ENCODE results near the gene UGT1A3.

UGT1A3 gene

DNA sequence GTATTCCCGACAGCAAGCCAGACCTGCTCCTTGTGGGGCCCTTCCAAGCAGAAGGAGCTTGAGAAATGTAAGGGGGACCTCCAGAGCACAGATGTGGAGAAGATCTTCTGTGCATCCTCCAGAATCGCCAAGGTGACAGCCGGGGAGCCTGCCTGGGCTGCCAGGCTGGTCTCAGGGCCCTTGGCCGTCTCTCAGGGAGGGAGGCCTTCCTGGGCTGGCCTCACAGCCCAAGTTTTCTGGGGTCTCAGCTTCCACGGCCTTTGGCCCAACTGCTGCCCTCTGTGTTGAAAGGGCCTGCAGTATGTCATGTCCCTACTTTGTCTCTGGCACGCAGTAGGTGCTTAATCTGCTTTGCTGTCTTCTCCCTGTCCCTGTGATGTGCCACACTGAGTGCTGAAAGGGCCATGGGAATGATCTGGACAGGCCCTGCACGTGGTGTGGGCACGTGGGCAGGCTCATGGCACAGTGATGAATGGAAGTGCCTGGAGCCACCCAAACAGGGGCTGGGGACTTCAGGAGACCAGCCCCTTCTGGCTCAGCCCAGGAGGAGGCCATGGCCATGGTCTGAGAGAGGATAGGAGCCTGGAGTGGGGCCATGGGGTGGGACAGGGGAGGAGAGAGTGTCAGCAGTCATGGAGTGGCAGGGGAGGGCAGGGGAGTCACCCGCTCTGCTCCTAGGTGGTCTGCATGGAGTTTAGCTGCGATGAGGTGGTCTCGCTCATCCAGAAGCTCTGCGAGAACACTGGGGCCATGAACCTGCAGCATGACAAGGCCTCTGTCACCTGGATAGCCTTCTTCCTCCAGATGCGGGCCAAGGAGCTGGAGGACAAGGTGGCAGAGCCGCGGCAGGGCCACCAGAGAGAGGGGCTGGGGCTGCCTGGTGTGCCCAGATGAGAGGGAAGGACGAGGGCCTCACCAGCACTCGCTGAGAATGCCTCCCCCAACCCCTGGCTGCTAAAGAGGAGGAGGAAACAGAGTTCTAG lies 90.1 kb downstream of the UGT1A3 start:
- DNase-seq, result no peak

DNA sequence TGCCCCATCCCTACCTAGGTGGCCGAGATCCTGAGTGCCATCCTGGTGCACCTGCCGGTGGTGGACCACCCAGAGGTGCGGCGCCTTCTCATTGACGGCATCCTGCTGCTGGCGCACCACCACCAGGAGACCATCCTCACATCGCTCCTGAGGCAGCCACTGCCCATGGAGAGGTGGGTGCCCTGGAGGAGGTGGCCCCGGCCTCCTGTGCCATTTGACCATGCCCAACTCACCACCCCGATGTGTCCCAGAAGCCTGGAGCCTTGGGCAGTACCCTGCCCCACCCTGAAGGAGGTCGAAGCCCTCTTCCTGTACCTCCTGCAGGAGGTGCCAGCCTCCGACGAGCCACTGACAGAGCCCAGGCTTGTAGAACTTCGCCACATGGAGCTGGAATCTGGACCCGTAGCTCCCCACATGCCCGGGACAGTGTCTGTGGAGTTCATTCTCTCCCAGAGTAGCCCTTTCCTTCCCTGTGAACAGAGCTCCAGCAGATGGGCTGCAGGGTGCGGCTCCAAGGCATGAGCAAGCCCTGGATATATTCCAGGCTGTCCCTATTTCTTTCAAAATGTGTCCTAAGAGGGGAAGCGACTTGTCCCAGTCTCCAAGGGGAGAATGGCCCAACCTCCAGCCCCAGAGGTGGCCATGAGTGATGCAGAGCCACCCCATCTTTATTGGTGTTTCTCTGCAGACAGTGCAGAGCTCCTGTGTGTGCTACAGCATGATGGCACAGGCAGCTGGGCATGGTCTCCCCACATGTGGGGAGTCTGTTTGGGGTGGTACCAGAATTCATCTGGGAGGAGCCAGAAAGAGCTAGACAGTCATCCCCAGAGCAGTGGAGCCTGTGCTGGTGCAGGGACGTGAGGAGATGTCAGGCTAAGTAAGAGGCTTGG lies 91.3 kb downstream of the UGT1A3 start:
- DNase-seq, result no peak

DNA sequence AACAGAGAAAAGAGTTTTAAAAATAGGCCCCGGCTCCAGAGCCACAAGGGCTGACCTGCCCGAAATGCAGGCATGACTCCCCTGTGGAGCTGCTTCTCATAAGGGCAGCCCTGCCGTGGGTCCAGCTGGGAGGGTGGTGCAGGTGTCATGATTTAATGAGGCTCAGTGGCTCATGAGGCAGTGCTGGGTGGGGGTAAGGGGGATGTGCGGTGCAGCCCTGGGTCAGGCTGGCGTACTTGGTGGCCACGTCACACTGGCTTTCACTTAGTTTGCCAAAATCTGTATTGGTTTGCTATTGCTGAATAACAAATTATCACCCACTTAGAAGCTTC lies 91.9 kb downstream of the UGT1A3 start:
- no peak for DNase-seq

DNA sequence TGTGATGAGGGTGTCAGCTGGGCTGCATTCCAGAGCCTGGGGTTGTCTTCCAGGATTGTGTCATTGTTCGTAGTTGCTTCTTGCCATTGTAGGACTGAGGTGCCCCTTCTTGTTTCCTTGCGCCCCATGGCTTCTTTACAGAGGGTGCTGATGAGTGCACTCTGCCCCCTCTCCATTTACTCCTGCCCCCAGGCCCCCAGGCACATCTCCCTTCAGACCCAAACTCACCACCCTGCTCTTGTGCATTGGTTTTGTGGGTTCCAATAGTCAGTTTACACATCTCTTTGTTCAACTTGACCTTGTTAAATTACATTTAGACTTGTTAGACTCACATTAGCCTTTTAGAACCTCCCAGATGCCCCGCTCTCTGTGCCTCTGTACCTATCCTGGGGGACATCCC lies 92.4 kb downstream of the UGT1A3 start:
- no peak for DNase-seq

DNA sequence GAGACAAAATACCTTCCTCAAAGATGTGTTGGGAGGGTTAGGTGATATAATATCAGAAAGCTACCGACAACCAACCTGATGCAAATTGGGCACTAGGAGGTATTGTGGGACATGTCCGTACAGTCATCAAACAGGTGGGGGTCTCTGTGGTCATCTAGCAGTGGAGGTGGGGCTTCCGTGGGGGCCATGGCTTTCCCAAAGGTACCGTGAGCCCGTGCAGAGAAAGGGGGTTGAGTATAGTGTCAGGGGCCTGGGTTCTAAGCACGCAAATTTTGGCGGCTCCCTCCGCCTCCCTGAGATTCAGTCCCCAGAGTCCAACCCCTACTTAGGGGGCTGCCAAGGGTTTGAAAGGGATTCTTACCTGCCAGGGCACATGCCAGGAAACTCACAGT lies 92.9 kb downstream of the UGT1A3 start:
- no peak for DNase-seq

DNA sequence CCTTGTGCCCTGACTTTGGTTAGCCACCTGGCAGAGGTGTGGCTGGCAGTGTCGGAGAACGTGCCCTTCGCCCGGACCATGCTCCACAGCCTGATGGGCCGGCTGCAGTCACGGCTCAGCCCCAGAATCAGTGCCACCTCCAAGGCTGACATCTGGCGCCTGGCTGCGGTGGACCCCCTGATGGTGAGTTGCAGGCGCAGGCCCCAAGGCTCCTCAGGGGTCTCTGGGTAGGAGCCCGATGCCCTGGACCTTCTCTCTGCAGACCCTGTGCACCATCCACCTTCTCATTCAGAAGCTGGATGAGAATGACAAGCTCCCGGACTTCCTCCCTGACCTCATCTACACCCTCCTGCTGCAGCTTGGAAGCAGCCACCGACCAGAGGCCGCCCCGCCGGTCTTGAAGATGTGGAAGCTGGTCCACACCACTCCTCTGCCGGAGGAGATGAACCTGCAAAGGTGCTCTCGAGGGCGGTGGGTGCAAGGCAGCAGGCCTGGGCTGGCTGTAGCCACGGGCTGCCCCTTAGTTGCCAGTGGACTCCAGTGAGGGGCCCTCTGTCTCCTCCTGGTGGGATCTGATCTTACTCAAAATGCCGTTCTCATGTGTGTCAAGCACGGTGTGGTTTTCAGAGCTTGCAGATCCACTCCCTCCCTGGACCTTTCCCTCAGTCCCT lies 93.4 kb downstream of the UGT1A3 start:
- DNase-seq, result no peak

Data from 8988T (cell line).